ENCODE measurements around the gene SEPTIN1. TPM values are rescaled to one million over a fixed set of nuclear protein-coding genes. Genes with fewer than 3 reads are reported as not detected.

The SEPTIN1 gene, protein sequence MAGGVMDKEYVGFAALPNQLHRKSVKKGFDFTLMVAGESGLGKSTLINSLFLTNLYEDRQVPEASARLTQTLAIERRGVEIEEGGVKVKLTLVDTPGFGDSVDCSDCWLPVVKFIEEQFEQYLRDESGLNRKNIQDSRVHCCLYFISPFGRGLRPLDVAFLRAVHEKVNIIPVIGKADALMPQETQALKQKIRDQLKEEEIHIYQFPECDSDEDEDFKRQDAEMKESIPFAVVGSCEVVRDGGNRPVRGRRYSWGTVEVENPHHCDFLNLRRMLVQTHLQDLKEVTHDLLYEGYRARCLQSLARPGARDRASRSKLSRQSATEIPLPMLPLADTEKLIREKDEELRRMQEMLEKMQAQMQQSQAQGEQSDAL
- total RNA-seq (ENCODE audit: unreplicated experiment), result 2.9 TPM
- long read RNA-seq, partial matches to known transcripts, result 5 of 6 reads
- long read RNA-seq, other reads (novel, unspliced or antisense), result 1 of 6 reads

GRCh38 chr16:30382111-30382881, at the start of gene SEPTIN1:
Gene SEPTIN1 (minus strand): TSS chr16:30382561. CDS start chr16:30382542, 19 bp downstream.
- H3K27me3 Mint-ChIP-seq (ENCODE audit: unreplicated experiment), result peaks cover 15% of the 10 kb centered on the region
- no peak for DNase-seq
- peaks cover 5% of the 10 kb centered on the region for H3K4me1 Mint-ChIP-seq (ENCODE audit: low read depth, unreplicated experiment)
- H3K27ac Mint-ChIP-seq (ENCODE audit: unreplicated experiment), result no peak within 1 kb of the TSS
- peaks cover 4% of the 10 kb centered on the region for H3K36me3 Mint-ChIP-seq (ENCODE audit: unreplicated experiment)
- TF ChIP-seq CTCF (IDR thresholded peaks at IDR 0.05; ENCODE audit: partially characterized antibody, unreplicated experiment), result no peak
- no peak within 1 kb of the TSS for H3K4me3 Mint-ChIP-seq (ENCODE audit: unreplicated experiment)
- H3K9me3 Mint-ChIP-seq (ENCODE audit: unreplicated experiment), result peaks cover 5% of the 10 kb centered on the region

DNA sequence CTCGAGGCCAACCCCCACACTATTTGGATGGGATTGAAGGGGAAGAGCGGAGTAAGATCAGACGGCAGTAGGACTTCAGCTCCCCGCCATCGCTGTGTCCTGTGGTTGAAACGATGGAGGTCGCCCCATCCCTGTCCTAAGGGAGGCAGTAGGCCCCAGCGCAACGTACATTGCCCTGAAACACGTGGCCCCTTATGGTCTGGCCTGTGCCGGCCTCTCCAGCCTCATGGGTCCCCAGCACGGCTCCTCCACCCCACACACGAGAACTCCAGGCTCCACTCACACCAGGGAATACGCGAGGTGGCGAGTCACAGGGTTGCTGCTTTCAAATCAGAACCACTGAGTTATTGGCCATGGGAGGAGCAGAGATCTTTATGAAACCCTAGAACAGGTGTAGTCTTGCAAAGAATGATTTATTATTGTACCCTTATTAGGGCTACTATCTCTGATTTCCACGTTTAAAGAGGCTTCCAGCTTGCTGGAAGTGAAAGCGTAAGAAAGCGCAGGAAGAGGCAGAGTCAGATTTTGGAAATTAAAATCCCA, 48.1 kb upstream of the SEPTIN1 start:
- Mint-ChIP-seq H3K27me3 (ENCODE audit: unreplicated experiment) (peaks cover 6% of the 10 kb centered on the region), H3K36me3 (ENCODE audit: unreplicated experiment) (peaks cover 4% of the 10 kb centered on the region), H3K4me1 (ENCODE audit: low read depth, unreplicated experiment) (peaks cover 2% of the 10 kb centered on the region), H3K9me3 (ENCODE audit: unreplicated experiment) (peaks cover 2% of the 10 kb centered on the region), H3K27ac (ENCODE audit: unreplicated experiment) (no peak overlapping the region), H3K4me3 (ENCODE audit: unreplicated experiment) (no peak overlapping the region)
- peak; percentile 26 for DNase-seq
- TF ChIP-seq CTCF (IDR thresholded peaks at IDR 0.05; ENCODE audit: partially characterized antibody, unreplicated experiment), result peak; percentile 49

DNA sequence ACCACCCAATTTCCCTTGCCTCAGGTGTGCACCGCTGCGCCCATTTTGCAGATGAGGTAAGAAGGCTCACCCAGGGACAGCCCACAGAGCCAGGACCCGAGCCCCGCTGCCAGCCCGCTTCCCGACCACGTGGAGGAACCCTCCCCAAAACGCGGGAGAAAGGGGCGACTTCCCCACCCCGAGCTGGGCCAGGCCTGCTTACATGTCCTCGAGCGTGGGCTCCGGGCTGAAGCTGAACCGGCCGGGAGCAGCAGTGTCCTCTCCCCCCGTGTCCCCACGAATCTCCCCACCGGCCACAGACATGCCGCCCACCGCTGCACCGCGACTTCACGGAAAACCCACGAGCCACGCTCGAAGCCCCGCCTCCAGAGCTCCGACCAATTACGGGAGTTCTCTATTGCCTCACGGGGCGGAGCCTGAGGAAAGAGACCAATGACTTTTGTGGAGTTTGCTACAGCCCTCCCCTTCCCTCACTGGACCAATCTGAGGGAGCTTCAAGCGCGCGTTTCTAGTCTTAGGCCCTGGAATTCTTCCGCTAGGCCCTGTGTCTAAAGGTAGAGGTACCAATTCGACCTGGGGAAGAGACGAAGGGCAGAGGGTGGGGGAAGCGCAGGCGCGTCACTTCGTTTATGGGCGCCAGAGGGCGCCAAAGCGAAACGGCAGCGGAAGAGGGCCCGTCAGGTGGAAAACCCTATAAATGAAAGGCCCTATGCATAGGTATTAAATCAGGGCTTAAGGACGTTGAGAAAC, 47.5 kb upstream of the SEPTIN1 start, which contains the start of gene DCTPP1:
DCTPP1 (minus strand) TSS at position 353 of the 750 bp plus-strand sequence; CDS start at position 303, 50 bp downstream.
- H3K36me3 Mint-ChIP-seq (ENCODE audit: unreplicated experiment), result peaks cover 4% of the 10 kb centered on the region

GRCh38 chr16:30429418-30429677, 47.0 kb upstream of the SEPTIN1 start:
- H3K9me3 Mint-ChIP-seq (ENCODE audit: unreplicated experiment), result peaks cover 2% of the 10 kb centered on the region
- peaks cover 2% of the 10 kb centered on the region for H3K4me1 Mint-ChIP-seq (ENCODE audit: low read depth, unreplicated experiment)
- peaks cover 3% of the 10 kb centered on the region for H3K27me3 Mint-ChIP-seq (ENCODE audit: unreplicated experiment)
- no peak for DNase-seq
- H3K27ac Mint-ChIP-seq (ENCODE audit: unreplicated experiment), result no peak overlapping the region
- TF ChIP-seq CTCF (IDR thresholded peaks at IDR 0.05; ENCODE audit: partially characterized antibody, unreplicated experiment), result no peak
- peaks cover 4% of the 10 kb centered on the region for H3K36me3 Mint-ChIP-seq (ENCODE audit: unreplicated experiment)
- no peak overlapping the region for H3K4me3 Mint-ChIP-seq (ENCODE audit: unreplicated experiment)

More for the DNA sequence above, 47.5 kb upstream of the SEPTIN1 start, which contains the start of gene DCTPP1:
- Mint-ChIP-seq H3K4me1 (ENCODE audit: low read depth, unreplicated experiment) (peaks cover 2% of the 10 kb centered on the region), H3K27ac (ENCODE audit: unreplicated experiment) (no peak within 1 kb of the TSS), H3K27me3 (ENCODE audit: unreplicated experiment) (peaks cover 5% of the 10 kb centered on the region), H3K4me3 (ENCODE audit: unreplicated experiment) (no peak within 1 kb of the TSS), H3K9me3 (ENCODE audit: unreplicated experiment) (peaks cover 2% of the 10 kb centered on the region)
- TF ChIP-seq CTCF (IDR thresholded peaks at IDR 0.05; ENCODE audit: partially characterized antibody, unreplicated experiment), result peak; percentile 82
- peak; percentile 87 for DNase-seq

Measured in glutamatergic neuron (in vitro differentiated cells).